ENCODE data around the gene MYLIP.
"Not testable (repeated sequence)": the region's sequence is repeated elsewhere in the genome, so short reads cannot be mapped to it uniquely, and the experiment has no call there.

The MYLIP gene

GRCh38 chr6:16146028-16146427 is 17.1 kb downstream of the MYLIP start:
- DNase-seq, result no peak

GRCh38 chr6:16146527-16146955 is 17.7 kb downstream of the MYLIP start:
- DNase-seq, result no peak

GRCh38 chr6:16148498-16148897 is 19.6 kb downstream of the MYLIP start:
- DNase-seq, result no peak

GRCh38 chr6:16149305-16149704 is 20.4 kb downstream of the MYLIP start:
- no peak for DNase-seq

GRCh38 chr6:16150098-16150497 is 21.2 kb downstream of the MYLIP start:
- no peak for DNase-seq

- no peak for DNase-seq
Measured at GRCh38 chr6:16153211-16153820, 24.4 kb downstream of the MYLIP start.

- peak; percentile 42 for DNase-seq
Measured at GRCh38 chr6:16154904-16155303, 26.0 kb downstream of the MYLIP start.

GRCh38 chr6:16157492-16157891 is 28.6 kb downstream of the MYLIP start:
- DNase-seq, result no peak

GRCh38 chr6:16157909-16158308 is 29.0 kb downstream of the MYLIP start:
- DNase-seq, result no peak

GRCh38 chr6:16158943-16159557 is 30.2 kb downstream of the MYLIP start:
- DNase-seq, result no peak

GRCh38 chr6:16160794-16161193 is 31.9 kb downstream of the MYLIP start:
- DNase-seq, result no peak

GRCh38 chr6:16162003-16162402 is 33.1 kb downstream of the MYLIP start:
- no peak for DNase-seq

GRCh38 chr6:16163066-16163465 is 34.2 kb downstream of the MYLIP start:
- no peak for DNase-seq

GRCh38 chr6:16163535-16164300 is 34.8 kb downstream of the MYLIP start:
- DNase-seq, result peak; percentile 60

- no peak for DNase-seq
Measured at GRCh38 chr6:16165641-16166040, 36.8 kb downstream of the MYLIP start.

- DNase-seq, result no peak
Measured at GRCh38 chr6:16166871-16167608, 38.2 kb downstream of the MYLIP start.

- no peak for DNase-seq
Measured at GRCh38 chr6:16168121-16168520, 39.2 kb downstream of the MYLIP start.

GRCh38 chr6:16168858-16169257 is 40.0 kb downstream of the MYLIP start:
- peak; percentile 39 for DNase-seq

GRCh38 chr6:16171400-16171799 is 42.5 kb downstream of the MYLIP start:
- no peak for DNase-seq

GRCh38 chr6:16173167-16173940 is 44.5 kb downstream of the MYLIP start:
- DNase-seq, result no peak

- no peak for DNase-seq
Measured at GRCh38 chr6:16174416-16175078, 45.7 kb downstream of the MYLIP start.

GRCh38 chr6:16176600-16176999 is 47.7 kb downstream of the MYLIP start:
- DNase-seq, result not testable (repeated sequence)

Data from EL (cell line).